ENCODE measurements around the gene IRX5. TPM values are rescaled to one million over a fixed set of nuclear protein-coding genes. Genes with fewer than 3 reads are reported as not detected.

Gene IRX5
- polyA plus RNA-seq, 1 experiment: 2.2 TPM

DNA sequence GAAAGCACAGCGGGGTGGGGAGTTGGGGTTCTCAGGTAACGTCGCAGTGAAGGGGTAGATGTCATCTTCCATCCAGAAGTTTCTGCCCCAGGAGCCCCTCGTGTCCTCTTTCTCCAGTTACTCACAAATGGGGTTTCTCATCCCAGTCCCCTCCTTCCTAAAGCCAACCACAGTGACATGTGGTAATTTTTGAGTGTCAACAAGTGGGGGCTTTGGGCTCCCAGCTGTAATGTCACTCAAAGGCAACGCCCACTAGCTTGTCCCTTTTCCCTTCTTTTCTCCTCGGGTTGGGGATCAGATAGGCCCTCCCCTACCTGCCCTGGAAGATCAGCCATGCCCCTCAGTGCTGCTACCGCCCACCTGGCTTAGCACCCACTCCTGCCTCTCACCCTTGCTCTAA is 14.4 kb downstream of the IRX5 start:
- ChIA-PET CTCF (no interaction called here), POLR2A (no interaction called here)
- Histone ChIP-seq H3K4me3 (ENCODE audit: low read depth, low read length) (no peak overlapping the region), H3K27me3 (ENCODE audit: control insufficient read depth, insufficient read depth, low read length) (no peaks in the 10 kb centered on the region), H3K36me3 (ENCODE audit: control insufficient read depth, insufficient read depth, low read length) (no peaks in the 10 kb centered on the region)
- TF ChIP-seq, protein P1, sequence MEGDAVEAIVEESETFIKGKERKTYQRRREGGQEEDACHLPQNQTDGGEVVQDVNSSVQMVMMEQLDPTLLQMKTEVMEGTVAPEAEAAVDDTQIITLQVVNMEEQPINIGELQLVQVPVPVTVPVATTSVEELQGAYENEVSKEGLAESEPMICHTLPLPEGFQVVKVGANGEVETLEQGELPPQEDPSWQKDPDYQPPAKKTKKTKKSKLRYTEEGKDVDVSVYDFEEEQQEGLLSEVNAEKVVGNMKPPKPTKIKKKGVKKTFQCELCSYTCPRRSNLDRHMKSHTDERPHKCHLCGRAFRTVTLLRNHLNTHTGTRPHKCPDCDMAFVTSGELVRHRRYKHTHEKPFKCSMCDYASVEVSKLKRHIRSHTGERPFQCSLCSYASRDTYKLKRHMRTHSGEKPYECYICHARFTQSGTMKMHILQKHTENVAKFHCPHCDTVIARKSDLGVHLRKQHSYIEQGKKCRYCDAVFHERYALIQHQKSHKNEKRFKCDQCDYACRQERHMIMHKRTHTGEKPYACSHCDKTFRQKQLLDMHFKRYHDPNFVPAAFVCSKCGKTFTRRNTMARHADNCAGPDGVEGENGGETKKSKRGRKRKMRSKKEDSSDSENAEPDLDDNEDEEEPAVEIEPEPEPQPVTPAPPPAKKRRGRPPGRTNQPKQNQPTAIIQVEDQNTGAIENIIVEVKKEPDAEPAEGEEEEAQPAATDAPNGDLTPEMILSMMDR (IDR thresholded peaks at IDR 0.05; ENCODE audit: insufficient read depth, low read depth, low read length): no peak
- no peak for DNase-seq (ENCODE audit: low read depth)

DNA sequence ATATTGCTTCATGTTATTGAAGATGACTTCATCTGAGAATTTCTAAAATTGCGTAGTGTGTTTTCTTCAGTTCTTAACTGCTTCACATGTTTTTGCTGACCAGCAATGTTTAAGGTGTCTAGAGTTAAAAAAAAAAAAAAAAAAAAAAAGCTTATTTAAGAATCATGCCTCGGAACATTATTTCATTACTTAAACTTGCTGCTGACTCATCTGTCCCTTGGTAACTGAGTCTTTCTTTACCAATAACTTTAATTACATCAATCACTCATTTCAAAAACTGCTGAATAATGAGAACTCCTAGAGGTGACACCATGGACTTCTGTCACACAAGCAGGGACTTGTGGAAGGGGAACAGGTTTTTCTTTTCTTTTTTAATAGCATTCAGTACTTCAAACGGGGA is 16.2 kb downstream of the IRX5 start:
- Histone ChIP-seq H3K27me3 (ENCODE audit: control insufficient read depth, insufficient read depth, low read length) (no peaks in the 10 kb centered on the region), H3K4me3 (ENCODE audit: low read depth, low read length) (no peak overlapping the region), H3K36me3 (ENCODE audit: control insufficient read depth, insufficient read depth, low read length) (no peaks in the 10 kb centered on the region)
- no peak for DNase-seq (ENCODE audit: low read depth)
- ChIA-PET POLR2A (no interaction called here), CTCF (interaction anchor here (1.3 to 1.4 kb wide), 2 partner anchors 11 kb away, joined by 3 to 4 read pairs; no protein-coding TSS in a partner anchor)
- TF ChIP-seq, protein P1 (IDR thresholded peaks at IDR 0.05; ENCODE audit: insufficient read depth, low read depth, low read length): no peak

DNA sequence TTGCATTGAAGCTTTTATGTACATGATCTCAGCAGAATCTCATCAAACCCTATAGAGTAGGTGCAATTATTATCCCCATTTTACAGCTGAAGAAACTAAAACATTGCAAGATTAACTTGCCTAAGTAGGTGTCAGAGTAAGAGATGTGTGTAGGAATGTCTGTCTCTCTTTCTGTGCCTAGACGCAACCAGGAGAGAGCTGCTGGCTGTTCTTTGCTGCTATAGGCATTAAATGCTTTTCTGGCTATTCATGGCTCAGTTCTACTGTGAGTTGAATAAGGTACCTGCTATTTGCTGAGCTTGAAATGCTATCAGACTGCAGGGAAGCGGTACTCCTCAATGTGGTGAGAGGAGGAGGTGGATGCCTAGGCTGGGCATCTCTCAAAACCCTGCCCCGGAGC is 17.0 kb downstream of the IRX5 start:
- Histone ChIP-seq H3K36me3 (ENCODE audit: control insufficient read depth, insufficient read depth, low read length) (no peaks in the 10 kb centered on the region), H3K27me3 (ENCODE audit: control insufficient read depth, insufficient read depth, low read length) (no peaks in the 10 kb centered on the region), H3K4me3 (ENCODE audit: low read depth, low read length) (no peak overlapping the region)
- ChIA-PET POLR2A (no interaction called here), CTCF (no interaction called here)
- TF ChIP-seq, protein P1 (IDR thresholded peaks at IDR 0.05; ENCODE audit: insufficient read depth, low read depth, low read length): no peak
- DNase-seq (ENCODE audit: low read depth): no peak

DNA sequence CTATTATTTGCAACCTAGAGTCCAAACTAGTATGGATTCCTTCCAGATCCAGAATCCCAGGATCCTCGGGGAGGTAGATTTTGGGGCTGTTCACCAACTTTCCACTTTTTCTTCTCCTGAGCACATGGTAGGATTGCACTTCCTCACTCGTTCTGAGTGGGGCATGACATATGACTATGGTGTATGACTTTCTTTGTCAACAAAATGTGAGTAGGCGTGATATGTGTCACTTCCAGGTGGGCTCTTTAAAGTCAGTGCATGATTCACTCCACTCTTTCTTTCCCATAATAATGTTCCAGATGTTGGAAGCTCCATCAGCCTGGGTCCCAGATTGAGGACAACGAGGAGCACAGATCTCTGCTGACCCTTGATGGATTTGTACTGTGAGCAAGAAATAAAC is 21.5 kb downstream of the IRX5 start:
- ChIA-PET CTCF (no interaction called here), POLR2A (no interaction called here)
- Histone ChIP-seq H3K36me3 (ENCODE audit: control insufficient read depth, insufficient read depth, low read length) (no peaks in the 10 kb centered on the region), H3K4me3 (ENCODE audit: low read depth, low read length) (no peak overlapping the region), H3K27me3 (ENCODE audit: control insufficient read depth, insufficient read depth, low read length) (no peaks in the 10 kb centered on the region)
- DNase-seq (ENCODE audit: low read depth): no peak
- TF ChIP-seq, protein P1 (IDR thresholded peaks at IDR 0.05; ENCODE audit: insufficient read depth, low read depth, low read length): no peak

DNA sequence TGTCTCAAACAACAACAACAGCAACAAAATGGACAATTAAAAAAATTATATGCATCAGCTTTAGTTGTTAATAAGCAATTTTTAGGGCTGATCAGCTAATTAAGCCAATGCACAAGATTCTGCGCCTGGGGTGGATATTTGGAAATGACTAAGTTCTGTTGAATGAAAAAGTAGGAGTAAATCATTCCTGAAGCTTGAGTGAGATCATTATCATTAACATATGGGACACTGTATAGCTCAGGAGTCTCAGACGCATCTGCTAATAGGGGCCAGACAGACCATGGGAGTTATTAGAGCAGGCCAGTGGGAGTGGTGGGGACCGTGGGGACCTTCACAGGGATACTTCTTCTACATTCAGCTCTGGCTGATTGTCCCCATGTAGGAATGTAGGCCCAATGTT is 22.8 kb downstream of the IRX5 start:
- POLR2A ChIA-PET: no interaction called here
- TF ChIP-seq, protein P1 (IDR thresholded peaks at IDR 0.05; ENCODE audit: insufficient read depth, low read depth, low read length): no peak
- Histone ChIP-seq H3K36me3 (ENCODE audit: control insufficient read depth, insufficient read depth, low read length) (no peaks in the 10 kb centered on the region), H3K4me3 (ENCODE audit: low read depth, low read length) (no peak overlapping the region), H3K27me3 (ENCODE audit: control insufficient read depth, insufficient read depth, low read length) (no peaks in the 10 kb centered on the region)
- no peak for DNase-seq (ENCODE audit: low read depth)
- CTCF ChIA-PET: no interaction called here
